GM19099 (cell line): ENCODE measurements around the gene GIMAP1.

Experiments
- POLR2A ChIP-seq: IDR thresholded peaks from 3 replicates; pipeline ENCODE4 v1.6.1; 2011; ENCODE audit warnings: low read depth; ENCODE audit not compliant: insufficient read length; ENCODE audit errors: extremely low read depth

The GIMAP1 gene

GRCh38 chr7:150716368-150716767 lies at the start of gene GIMAP1:
Gene GIMAP1 (plus strand): TSS chr7:150716613. CDS start chr7:150719048, 2,435 bp downstream.
- no peak for TF ChIP-seq POLR2A

GRCh38 chr7:150668472-150668911 lies 47.9 kb upstream of the GIMAP1 start:
- no peak for TF ChIP-seq POLR2A

- TF ChIP-seq POLR2A: no peak
Measured at GRCh38 chr7:150668977-150669376, 47.4 kb upstream of the GIMAP1 start.

- TF ChIP-seq POLR2A: no peak
Measured at GRCh38 chr7:150675714-150676113, 40.7 kb upstream of the GIMAP1 start.

GRCh38 chr7:150685219-150686029 lies 31.0 kb upstream of the GIMAP1 start, which contains the start of gene GIMAP2:
Gene GIMAP2 (plus strand): TSS chr7:150685706. CDS start chr7:150687060, 1,354 bp downstream.
- peak; percentile 41 for TF ChIP-seq POLR2A

- TF ChIP-seq POLR2A: no peak
Measured at GRCh38 chr7:150686030-150686631, 30.3 kb upstream of the GIMAP1 start.

GRCh38 chr7:150688630-150689029 lies 27.8 kb upstream of the GIMAP1 start:
- TF ChIP-seq POLR2A: no peak

GRCh38 chr7:150695654-150696053 lies 20.8 kb upstream of the GIMAP1 start:
- no peak for TF ChIP-seq POLR2A

- TF ChIP-seq POLR2A: no peak
Measured at GRCh38 chr7:150703209-150703608, 13.2 kb upstream of the GIMAP1 start.

GRCh38 chr7:150715293-150715692 lies 1.1 kb upstream of the GIMAP1 start:
- TF ChIP-seq POLR2A: no peak

- no peak for TF ChIP-seq POLR2A
Measured at GRCh38 chr7:150715738-150716137, 675 bp upstream of the GIMAP1 start.

GRCh38 chr7:150716939-150717338 lies 526 bp downstream of the GIMAP1 start:
- no peak for TF ChIP-seq POLR2A

- no peak for TF ChIP-seq POLR2A
Measured at GRCh38 chr7:150717814-150718420, 1.5 kb downstream of the GIMAP1 start.

- no peak for TF ChIP-seq POLR2A
Measured at GRCh38 chr7:150719436-150719835, 3.0 kb downstream of the GIMAP1 start.
